Stimulated activated CD4-positive, alpha-beta T cell treated with anti-CD3 and anti-CD28 coated beads, Interleukin-4, amount 100 ng/mL, for 1 hour (primary cell): ENCODE data around the gene FAM3D.

Experiments
- DNase-seq: peaks from one replicate; pipeline ENCODE4 v3.0.0-alpha.2; 2020

The FAM3D gene

DNA sequence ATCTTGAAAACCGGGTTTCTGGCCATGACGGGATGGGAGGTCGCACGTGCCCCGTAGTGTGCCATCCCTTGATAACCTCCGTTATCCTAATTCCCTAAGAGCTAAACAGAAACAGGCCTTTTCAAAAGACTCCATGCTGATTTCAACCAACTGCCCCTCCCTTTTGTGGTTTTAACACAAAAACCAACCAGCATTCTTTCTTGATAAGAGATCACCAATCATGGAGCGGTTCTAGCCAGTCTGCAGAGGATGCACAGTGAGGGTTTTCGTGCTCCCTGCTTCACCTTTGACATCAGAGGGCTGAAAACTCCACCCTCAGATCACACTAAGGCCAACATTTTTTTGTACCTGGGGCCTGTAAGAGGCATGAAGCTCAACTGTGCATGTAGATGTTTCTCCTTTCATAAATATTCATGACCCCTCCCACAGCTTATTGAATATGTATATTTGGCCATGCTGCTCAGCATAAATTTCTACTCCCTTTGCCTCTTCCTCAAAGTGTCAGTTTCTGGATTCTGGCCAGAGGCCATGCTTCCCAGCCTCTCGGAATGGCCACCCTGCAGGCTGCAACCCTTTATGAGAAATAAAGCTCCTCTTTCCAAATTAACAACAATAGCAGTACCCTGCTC is 41.3 kb downstream of the FAM3D start:
- DNase-seq = no peak

DNA sequence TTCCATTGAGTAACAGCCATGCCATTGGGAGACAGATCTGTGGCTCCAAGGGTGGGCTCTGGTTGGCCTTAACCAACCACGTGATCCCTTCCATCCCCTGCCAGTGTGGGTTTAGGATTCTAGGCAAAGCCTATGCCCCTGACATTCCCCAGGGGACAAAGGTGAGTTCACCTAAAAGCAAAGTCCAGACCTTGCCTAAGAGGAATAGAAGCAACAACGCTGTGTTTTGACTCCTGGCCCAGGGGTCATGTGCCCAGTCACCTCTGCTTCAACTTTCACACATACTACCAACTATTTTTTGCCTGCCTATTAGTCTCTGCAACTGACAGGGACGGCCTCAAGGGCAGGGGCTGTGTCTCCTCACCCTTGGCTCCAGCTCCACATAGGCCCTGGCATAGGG is 42.0 kb downstream of the FAM3D start:
- DNase-seq = no peak

DNA sequence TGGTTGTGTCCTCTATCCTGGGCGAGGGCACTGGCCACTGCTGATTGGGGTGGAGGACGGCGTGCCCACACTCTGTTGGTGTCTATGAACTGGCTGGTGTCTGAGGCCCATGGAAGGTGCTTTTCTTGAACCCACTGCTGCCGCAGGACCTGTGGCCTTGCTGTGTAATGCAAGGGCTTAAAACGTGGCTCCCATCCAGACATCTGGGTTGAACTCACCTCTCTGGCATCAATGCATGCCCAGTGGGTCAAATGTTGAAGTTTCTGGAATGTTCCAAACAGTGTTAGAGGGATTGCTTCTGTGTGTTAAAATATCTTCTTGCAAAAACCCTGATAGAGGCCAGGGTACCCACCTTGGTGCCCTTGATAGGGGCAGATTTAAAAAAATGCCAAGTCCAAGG is 42.6 kb downstream of the FAM3D start:
- DNase-seq = no peak

DNA sequence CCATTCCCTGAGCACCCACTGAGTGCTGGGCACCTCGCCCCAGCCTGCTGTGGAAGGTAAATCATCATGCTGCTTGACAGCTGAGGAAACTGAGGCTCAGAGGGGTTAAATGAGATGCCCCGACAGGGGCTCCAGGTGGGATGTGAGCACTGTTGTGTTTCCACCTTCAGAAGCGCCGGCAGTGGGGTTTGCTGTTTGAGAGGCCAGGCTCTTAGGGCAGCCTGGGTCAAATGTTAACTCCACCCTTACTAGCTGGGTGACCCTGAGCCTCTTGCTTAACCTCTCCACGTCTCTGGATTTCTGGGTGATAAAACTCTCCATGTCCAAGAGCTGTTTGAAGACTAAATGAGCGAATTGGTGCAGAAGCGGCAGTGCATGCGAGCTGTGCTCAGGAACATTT is 43.1 kb downstream of the FAM3D start:
- no peak for DNase-seq

DNA sequence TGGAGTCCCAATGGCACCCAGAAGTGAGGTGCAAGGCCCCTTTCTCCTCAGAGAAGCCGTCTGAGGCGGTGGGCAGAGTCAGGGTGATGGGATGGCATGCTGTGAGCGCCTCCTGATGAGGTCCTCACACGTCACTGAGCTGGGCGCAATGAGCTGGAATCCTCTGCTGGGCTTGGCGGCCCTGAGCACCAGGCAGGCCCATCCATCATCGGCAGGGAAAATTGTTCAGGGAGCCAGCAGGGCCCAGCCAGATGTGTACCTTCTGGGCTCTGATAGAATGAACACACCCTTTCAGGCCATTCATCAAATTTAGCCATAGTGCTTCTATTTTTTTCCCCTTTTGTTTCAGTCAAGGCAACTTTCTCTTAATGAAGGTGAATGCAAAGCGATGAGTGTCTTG is 43.7 kb downstream of the FAM3D start:
- DNase-seq = no peak

DNA sequence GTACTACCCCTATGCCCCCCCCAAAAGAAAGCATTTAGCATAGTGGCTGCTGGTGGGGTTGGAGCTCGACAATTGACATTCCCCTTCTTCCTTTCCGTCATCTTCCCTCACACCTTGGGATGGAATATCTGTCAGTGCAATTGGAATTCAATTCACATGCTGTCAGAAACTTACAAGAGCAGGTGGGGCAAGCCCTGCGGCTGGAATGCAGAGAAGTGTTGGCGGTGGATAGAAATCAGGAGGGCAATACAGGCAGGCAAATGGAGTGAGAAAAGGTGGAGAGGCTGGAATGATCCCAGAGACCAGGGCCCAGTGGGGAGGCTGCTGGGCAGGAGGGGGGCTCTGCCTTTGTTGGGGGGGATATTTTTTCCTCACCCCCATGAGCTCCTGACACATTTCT is 44.1 kb downstream of the FAM3D start:
- DNase-seq = no peak

DNA sequence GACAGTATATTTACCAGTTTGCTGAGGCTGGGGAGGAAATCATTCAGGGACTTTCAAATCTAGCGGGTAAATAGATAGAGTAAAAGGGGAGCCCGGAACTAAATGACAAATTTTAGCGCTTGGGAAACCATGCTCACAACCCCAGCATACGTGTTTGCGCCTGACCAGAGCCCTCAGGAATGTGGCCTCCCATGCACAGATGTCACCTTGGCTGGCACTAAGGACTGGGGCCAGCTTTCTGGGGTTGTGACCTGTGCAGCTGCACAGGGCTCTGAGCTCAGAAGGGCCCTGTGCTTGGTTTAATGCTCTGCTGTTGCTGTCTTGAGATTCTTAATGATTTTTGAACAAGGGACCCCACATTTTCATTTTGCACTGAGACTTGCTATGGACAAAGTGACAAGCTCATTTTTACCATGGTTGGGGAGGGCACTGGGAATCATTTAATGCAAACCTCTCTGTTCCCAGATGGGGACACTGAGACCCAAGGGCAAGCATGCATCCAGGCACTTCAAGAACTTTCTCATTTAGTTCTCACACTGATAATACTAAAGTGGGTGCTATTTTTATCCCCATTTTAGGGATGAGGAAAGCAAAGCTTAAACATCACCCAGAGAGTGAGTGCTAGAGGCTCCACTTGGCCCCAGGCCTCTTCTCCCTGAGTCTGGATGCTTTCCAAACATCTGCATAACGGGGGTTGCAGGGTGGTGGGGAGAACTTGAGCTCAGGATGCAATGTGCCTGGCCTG is 45.3 kb downstream of the FAM3D start:
- DNase-seq = no peak

DNA sequence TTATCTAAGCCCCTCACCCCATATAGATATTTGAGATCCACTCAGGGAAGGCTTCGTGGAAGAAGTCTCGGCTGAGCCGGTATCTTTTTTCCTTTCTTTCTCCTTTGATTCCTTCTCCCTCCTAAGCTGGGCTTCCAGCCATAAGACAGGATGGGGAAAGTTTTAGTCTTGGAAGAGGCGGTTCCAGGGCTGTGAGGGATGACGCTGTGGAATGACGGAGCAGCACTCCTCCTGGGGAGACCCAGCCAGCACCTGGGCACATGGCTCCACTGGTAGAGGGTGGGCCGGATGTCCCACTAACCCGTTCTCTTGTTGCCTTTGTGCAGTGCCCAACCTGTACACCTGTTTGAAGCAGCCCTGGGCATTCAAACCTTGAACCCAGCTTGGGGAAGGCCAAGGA is 46.2 kb downstream of the FAM3D start:
- DNase-seq = no peak

DNA sequence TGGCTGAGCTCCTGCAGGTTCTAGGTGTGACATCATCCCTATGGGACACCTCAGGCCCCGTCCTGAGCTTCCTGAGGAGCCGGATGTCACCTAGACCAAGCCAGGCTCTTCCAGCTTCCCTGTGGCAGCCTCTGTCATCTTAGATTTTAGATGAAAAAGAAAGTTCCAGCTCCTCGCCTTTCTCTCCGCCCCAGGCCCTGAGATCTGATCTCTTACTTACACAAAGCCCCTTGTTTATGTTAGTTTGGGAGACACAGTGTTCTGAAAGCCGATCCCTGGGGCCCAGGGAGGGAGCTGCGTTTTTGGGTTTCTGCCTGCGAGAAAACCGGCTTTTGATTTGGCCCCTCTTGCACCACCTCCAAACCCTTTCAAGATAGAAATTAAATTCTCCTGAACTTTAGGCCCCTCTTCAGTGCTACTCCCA is 49.2 kb downstream of the FAM3D start:
- no peak for DNase-seq

DNA sequence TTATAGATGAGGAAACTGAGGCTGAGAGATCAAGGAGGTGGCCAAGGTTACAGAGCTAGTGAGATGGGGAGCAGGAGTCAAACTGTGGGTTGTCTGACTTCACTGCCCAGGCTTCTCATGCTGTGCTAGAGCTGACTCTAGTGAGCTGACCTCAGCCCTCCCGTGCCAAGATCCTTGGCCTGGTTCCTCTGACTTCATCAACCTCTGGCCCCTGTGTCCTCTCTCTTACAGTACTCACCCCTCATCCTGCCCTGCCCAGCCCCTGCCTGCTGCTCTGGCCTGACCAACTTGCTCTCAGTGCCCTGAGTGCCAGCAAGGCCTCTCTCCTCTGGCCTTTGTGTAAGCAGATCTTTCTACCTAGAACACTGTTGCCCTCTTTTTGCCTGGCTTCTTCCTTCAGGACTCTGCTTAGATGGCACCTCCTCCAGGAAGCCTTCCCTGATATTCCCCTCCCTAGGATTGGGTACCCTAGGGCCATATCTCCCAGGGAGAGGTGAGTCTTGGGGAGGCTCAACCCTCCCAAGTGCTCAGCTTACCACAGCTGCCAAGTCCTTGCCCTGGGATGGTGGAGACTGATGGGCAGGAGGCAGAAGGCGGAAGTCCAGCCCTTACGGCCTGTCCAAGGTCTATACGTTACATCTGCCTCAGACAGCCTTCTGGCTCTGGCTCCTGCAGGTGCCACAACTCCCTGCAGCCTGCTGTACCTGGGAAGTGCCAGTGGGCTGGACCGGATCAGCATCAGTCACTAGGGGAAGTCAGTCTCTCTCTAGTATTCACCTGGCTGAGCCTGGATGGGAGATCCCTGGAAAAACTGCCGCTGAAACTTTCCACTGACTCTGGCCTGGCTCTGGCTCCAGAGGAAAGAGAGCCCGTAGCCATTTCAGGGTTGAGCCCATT is 53.1 kb downstream of the FAM3D start:
- DNase-seq = no peak

DNA sequence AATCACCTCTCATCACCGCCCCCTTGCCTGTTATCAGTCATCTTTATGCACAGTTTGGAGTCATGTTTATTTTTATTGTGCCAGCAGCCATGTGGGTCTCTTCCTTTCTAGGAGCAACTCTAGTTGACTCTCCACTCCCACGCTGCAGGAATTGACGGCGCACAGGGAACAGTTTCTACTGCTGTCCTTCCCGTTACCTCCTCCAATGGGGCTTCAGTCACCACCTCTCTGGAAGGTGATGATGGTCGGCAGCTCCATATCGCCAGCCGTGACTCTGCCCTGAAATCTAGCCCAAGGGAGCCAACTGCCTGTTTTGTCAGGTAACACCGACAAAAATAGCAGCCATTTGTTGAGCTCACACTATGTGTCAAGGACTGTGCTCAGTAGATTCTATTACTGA is 53.7 kb downstream of the FAM3D start:
- no peak for DNase-seq

DNA sequence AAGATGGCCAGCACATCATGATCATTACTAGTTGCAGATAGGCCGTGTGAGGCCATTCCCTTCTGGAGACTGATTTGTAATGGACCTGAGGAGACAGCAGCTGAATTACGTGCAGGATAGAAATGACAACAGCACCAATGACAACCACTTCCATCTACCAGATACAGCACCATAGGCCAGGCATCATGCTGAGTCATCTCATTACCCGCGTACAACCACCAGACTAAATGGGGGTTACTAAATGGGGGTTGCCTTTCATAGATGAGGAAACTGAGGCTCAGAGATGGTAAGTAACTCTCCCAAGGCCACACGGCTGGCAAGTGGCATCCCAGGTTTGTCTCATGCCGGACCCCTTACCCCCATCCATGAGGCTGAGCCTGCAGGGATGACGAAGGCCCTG is 56.6 kb downstream of the FAM3D start:
- no peak for DNase-seq

DNA sequence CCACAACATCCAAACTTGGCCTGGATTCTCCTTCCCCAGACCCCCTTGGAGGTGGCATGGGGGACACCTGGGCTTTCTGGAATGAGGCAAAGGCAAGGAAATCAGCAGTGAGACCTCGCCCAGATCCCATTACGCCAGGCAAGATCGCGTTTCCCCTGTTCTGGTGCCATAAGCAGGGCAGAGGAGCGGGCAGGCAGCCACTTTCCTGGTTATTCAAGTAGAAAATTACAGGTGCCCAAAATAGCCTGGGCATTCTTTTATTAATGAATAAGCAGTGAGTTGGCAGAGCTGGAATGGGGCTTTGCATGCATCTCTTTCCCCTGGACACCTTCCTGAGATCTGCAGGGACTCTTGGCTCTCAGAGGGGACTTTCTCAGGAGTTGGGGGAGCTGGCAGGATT is 57.9 kb downstream of the FAM3D start:
- no peak for DNase-seq

DNA sequence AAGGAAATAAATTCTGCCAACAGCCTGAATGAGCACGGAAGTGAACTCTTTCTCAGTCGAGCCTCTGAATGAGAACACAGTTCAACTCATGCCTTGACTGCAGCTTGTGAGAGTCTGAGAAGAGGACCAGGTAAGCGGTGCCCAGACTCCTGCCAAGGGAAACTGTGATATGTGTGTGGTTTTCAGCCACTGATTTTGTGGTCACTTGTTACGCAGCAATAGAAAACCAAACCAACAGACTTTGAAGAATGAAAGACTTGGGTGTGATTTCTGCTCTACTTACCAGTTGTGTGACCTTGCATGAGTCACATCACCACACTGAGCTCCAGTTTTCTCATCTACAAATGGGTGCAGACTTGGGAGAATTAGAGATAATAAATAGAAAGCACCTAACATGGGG is 58.8 kb downstream of the FAM3D start:
- DNase-seq = no peak

DNA sequence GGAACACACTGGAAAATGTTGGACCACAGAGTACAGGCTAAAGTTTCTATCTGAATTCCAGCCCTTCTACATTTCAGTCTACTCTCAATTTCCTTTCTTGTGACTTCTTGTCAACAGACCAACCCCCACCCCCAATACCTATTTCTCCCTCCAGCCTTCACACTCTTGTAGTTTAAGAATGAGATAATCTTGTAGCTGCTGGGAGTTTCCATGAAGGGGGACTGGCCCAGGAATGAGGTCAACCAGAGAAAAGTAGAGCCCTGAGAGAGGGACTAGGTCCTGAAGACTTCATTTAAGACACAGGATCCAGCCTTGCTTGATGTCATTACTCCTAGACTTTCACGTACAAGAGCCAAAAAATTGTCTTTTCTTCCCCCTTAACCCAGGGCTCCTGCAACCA is 59.9 kb downstream of the FAM3D start:
- DNase-seq = no peak

DNA sequence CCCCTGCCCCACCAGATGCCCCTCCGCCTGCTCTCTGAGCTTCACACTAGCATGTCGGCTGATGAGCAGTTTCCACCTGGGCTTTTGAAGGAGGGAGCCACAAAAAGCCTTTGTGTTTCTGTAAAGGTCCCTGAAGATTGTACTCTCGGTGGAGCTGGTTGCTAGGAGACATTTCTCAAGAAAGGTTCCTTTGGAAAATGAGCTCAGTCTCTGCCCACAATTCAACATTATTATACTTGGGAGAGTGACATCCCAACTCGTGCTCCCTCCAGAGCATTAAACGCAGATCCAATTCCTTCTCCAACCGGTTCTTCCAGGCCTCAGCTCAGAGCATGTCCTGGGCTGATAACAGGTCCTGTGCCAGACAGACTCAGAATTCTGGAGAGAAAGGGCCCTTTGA is 62.5 kb downstream of the FAM3D start:
- no peak for DNase-seq

DNA sequence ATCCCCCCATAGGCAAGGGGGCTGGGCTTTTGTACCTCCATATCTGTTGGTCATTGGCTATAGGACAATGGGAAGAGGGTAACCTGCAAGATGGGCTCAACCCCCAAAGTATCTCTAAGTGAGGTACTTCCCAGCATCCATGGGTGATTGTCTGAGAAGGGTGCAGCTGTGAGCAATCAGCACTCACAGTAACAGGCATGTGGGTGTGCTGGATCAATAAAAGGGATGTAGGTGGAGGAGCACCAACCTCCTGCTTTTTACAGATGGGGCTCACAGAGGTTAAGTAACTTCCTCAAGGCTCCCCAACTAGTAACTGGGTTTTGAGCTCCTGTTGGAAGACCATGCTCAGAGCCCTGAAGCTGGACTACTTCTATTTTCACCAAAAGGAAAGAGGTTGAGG is 63.0 kb downstream of the FAM3D start:
- DNase-seq = no peak

DNA sequence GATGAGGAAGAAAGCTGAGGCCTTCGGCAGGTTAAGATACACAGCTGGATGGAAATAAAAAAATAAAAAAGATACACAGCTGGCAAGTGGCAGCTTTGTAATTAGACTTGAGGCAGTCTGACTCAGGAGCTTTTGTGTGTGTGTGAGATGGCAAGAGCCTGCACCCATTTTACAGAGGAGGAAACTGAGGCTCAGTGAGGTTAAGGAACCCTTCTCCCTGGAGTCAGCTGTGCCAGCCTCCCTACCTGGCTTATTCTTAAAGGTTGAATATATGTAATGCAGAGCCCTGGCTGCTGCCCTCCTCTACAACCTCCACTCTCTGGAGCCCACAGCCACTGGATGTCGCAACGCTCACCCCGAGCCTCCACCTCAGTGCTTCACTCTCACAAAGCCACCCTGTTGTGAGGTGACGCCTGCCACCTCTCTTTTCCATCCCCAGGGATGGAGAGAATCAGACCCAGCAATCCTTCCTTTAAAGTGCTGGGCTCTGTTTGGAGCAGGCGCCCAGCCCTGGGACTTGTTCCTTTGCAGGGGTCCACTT is 68.7 kb downstream of the FAM3D start:
- no peak for DNase-seq

DNA sequence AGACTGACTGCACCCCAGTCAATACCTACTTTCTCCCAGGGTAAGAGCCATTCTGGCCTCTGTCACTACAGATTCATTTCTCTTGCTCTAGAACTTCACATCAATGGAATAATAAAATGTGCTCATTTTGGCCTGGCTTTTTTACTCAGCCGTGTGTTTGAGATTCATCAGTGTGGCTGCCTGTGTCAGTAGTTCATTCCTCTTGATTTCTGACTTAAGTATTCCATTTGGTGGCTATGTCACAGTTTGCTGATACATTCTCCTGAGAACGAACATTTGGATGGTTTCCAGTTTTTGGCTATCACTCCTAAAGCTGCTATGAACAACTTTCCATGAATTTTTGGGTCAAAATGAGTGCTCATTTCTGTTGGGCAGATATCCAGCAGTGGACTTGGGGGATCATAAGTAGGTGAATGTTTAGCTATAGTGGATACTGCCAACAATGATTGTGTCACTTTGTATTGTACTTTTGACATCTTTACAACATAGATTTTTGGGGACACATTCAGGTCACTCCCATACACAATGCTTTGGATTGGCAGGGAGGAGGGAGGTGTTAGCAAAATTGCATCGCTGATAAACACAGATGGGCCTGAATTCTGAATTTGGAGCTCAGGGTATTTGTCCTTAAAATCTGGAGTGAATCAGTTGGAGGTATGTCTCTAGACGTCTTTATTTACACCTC is 69.6 kb downstream of the FAM3D start:
- DNase-seq = no peak

DNA sequence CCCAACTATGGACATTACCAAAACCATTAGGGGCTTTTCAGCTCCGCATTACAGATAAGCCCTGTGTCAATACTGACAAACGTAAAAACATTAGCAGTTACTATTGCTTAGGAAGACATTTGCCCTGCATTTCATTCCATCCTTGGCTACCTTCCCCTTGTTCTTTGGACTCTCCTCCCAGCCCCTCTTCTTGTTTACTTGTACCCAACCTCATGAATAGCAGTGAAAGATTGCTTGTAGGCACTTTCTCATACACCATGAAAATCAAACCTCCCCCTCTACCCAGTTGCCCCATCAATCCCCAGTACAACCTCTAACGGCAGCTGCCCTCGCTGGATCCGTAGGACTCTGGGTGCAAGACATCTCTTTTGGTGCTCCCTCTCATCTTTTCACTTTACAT is 72.5 kb downstream of the FAM3D start:
- no peak for DNase-seq

DNA sequence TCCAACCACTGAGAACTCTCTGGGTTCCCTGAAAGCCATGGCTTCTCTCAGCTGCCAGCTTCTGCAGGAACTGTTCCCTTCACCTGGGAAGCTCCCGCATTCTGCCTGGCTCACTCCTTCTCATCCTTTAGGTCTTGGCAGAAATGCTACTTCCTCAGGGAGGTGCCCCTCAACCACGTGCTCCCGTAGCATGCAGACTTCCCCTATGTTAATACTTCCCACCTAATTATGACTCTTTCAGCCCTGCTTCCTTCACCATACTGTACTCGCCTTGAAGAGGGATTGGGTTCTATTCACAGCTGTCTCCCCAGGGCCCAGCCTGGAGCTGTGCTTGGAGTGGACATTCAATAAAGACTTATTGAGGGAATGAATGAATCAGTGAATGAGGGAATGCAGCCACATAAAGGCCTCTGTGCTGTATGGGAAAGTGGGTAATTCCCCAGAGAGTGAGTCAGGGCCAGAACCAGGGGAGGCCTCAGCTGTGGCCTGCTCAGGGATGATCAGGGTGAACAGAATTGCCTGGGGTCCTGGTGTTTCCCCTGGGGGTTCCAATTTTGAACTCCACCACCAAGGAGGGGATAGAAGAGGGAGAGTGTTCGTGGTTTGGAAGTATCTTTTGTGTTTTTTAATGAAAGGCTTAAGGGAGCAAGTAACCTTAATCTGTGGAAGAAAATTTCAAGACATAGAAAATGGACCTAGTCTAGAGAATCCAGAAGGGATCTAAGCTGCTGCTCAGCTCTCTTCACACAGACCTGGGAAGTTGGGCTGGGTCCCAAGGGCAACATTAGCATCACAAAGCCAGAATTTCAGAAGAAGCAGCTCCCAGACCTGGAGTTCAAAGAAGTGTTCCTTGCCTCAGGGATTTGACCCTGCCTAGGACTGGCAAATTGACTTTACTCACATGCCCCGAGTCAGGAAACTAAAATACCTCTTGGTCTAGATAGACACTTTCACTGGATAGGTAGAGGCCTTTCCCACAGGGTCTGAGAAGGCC is 74.8 kb downstream of the FAM3D start:
- DNase-seq = no peak
